Measurements from ENCODE around the gene LRRC74B. TPM values are rescaled to one million over a fixed set of nuclear protein-coding genes. Genes with fewer than 3 reads are reported as not detected.

Gene LRRC74B
- total RNA-seq, 1 donor, result not detected

DNA sequence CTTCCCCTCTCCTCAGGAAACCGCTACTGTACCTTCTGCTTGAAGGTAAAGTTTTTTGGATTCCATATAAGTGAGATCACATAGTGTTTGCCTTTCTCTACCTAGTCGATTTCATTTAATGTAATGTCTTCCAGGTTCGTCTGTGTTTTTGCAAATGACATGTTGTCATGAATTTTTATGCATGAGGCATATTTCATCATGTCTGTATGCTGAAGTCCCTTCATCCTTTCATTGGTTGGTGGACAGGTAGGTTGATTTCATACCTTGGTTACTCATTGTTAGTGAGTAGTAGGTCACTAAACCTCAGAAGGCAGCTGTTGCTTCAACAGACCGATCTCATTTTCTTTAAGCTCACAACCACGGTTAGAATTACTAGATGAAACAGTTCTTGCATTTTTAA lies 60.3 kb downstream of the LRRC74B start:
- TF ChIP-seq CTCF (IDR thresholded peaks at IDR 0.05; ENCODE audit: extremely low read depth, low read depth, low read length), result no peak
- H3K4me3 ChIP-seq (ENCODE audit: insufficient read depth, low read length), result no peak overlapping the region
- peaks cover 20% of the 10 kb centered on the region for H3K4me1 ChIP-seq (ENCODE audit: insufficient read depth, low read length)
- no peaks in the 10 kb centered on the region for H3K9me3 ChIP-seq (ENCODE audit: low read depth, low read length)
- no peaks in the 10 kb centered on the region for H4K20me1 ChIP-seq (ENCODE audit: insufficient read depth, low read length)
- H3K79me2 ChIP-seq (ENCODE audit: insufficient read depth, low read length), result no peaks in the 10 kb centered on the region
- no peaks in the 10 kb centered on the region for H3K36me3 ChIP-seq (ENCODE audit: insufficient read depth, low read length)
- H3K27me3 ChIP-seq (ENCODE audit: insufficient read depth, low read length), result no peaks in the 10 kb centered on the region
- no peak overlapping the region for H3K27ac ChIP-seq (ENCODE audit: low read depth, low read length)
- DNase-seq (ENCODE audit: insufficient read length, low spot score, missing footprints), result no peak
- H2AFZ ChIP-seq (ENCODE audit: low read length), result no peak overlapping the region
- no peak overlapping the region for H3K4me2 ChIP-seq (ENCODE audit: insufficient read depth, low read length)

- Histone ChIP-seq H3K36me3 (ENCODE audit: insufficient read depth, low read length) (no peaks in the 10 kb centered on the region), H3K9me3 (ENCODE audit: low read depth, low read length) (no peaks in the 10 kb centered on the region), H3K27me3 (ENCODE audit: insufficient read depth, low read length) (no peaks in the 10 kb centered on the region), H3K79me2 (ENCODE audit: insufficient read depth, low read length) (no peaks in the 10 kb centered on the region), H4K20me1 (ENCODE audit: insufficient read depth, low read length) (no peaks in the 10 kb centered on the region), H2AFZ (ENCODE audit: low read length) (no peak overlapping the region), H3K4me1 (ENCODE audit: insufficient read depth, low read length) (no peaks in the 10 kb centered on the region), H3K27ac (ENCODE audit: low read depth, low read length) (no peak overlapping the region), H3K4me2 (ENCODE audit: insufficient read depth, low read length) (no peak overlapping the region), H3K4me3 (ENCODE audit: insufficient read depth, low read length) (no peak overlapping the region)
- no peak for TF ChIP-seq CTCF (IDR thresholded peaks at IDR 0.05; ENCODE audit: extremely low read depth, low read depth, low read length)
- no peak for DNase-seq (ENCODE audit: insufficient read length, low spot score, missing footprints)
Measured at GRCh38 chr22:21108379-21109115, 62.8 kb downstream of the LRRC74B start.

Small RNAs within 50 kb of the gene (small RNA-seq; reads per million reads assigned to genes)
- not detected for gene MIR649

Other genes with a start within 250 kb of the LRRC74B start
- 61.9 and 63.4 TPM in 2 replicates for gene PI4KA, start 187.1 kb upstream of the LRRC74B start, total RNA-seq
- 13.0 and 15.3 TPM in 2 replicates for gene SNAP29, start 186.9 kb upstream of the LRRC74B start, total RNA-seq
- 31.2 and 38.4 TPM in 2 replicates for gene CRKL, start 128.5 kb upstream of the LRRC74B start, total RNA-seq
- gene AIFM3, start 78.7 kb upstream of the LRRC74B start, total RNA-seq, result 0.59 and 0.72 TPM in 2 replicates
- 56.8 and 58.0 TPM in 2 replicates for gene LZTR1, start 63.6 kb upstream of the LRRC74B start, total RNA-seq
- 23.9 and 24.2 TPM in 2 replicates for gene THAP7, start 43.8 kb upstream of the LRRC74B start, total RNA-seq
- 3.2 and 5.1 TPM in 2 replicates for gene P2RX6, start 30.8 kb upstream of the LRRC74B start, total RNA-seq
- under 0.01 and 0.36 TPM in 2 replicates for gene SLC7A4, start 13.4 kb upstream of the LRRC74B start, total RNA-seq

Measured in osteoblast (primary cell).